Activated naive CD8-positive, alpha-beta T cell treated with anti-CD3 and anti-CD28 coated beads for 36 hours (primary cell): ENCODE measurements around the gene HOXA6. TPM values are rescaled to one million over a fixed set of nuclear protein-coding genes. Genes with fewer than 3 reads are reported as not detected.
A peak's percentile ranks its signal among the peaks of the same experiment; 100 is the strongest.

ENCODE experiments used
- DNase-seq: peaks from one replicate; pipeline ENCODE4 v3.0.0; 2021
- H3K27ac Mint-ChIP-seq: one replicate; pipeline ENCODE4 v1.8.0; 2022; ENCODE audit warnings: mild to moderate bottlenecking, moderate library complexity, mixed read lengths
- H3K27me3 Mint-ChIP-seq: one replicate; pipeline ENCODE4 v1.8.0; 2022; ENCODE audit warnings: mild to moderate bottlenecking, mixed read lengths
- H3K36me3 Mint-ChIP-seq: one replicate; pipeline ENCODE4 v1.8.0; 2021; ENCODE audit warnings: mild to moderate bottlenecking, mixed read lengths
- H3K4me1 Mint-ChIP-seq: one replicate; pipeline ENCODE4 v1.8.0; 2021; ENCODE audit warnings: mixed read lengths
- H3K4me3 Mint-ChIP-seq: one replicate; pipeline ENCODE4 v1.8.0; 2022; ENCODE audit warnings: mild to moderate bottlenecking, moderate library complexity, mixed read lengths
- H3K9me3 Mint-ChIP-seq: one replicate; pipeline ENCODE4 v1.8.0; 2022; ENCODE audit warnings: mixed read lengths
- total RNA-seq, 2 experiments: library from RNA; stranded (reverse); gene quantifications; one replicate each; pipeline ENCODE4 v1.2.3, GENCODE V29; 2021

The HOXA6 gene
- total RNA-seq, 2 experiments from 2014 or later: not detected

- peak; percentile 68 for DNase-seq
Observed at GRCh38 chr7:27179503-27180430, 32.2 kb upstream of the HOXA6 start.

DNA sequence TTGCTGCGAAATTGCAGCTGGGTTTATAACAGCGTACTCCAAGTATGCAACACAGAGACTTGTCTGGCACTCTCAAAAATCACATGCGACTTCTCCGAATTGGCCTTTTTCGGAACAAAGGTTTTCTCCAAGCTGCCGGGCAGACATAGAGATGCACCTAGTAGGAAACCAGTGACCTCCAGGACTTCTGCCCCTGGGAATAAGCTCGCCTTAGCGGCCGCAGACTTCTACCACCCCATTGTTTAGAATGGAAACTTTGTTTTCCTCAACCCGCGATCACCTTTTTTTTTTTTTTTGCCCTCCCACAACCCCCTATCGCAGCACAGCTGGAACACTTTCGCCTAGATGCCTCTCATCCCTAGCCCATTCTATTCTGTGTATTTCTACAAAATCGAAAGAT lies 31.5 kb upstream of the HOXA6 start:
- peaks cover 5% of the 10 kb centered on the region for H3K4me1 Mint-ChIP-seq
- peaks cover 88% of the 10 kb centered on the region for H3K27me3 Mint-ChIP-seq
- peaks cover 2% of the 10 kb centered on the region for H3K36me3 Mint-ChIP-seq
- no peak for DNase-seq
- no peak overlapping the region for H3K4me3 Mint-ChIP-seq
- H3K27ac Mint-ChIP-seq: no peak overlapping the region
- H3K9me3 Mint-ChIP-seq: no peaks in the 10 kb centered on the region

More at GRCh38 chr7:27179503-27180430, 32.2 kb upstream of the HOXA6 start:
- Mint-ChIP-seq H3K4me3 (peak overlapping the region; percentile 58), H3K9me3 (no peaks in the 10 kb centered on the region), H3K27me3 (peaks cover 88% of the 10 kb centered on the region), H3K36me3 (peaks cover 2% of the 10 kb centered on the region), H3K4me1 (peaks cover 7% of the 10 kb centered on the region), H3K27ac (no peak overlapping the region)

GRCh38 chr7:27178366-27178765 lies 30.8 kb upstream of the HOXA6 start:
- peaks cover 5% of the 10 kb centered on the region for H3K4me1 Mint-ChIP-seq
- peaks cover 83% of the 10 kb centered on the region for H3K27me3 Mint-ChIP-seq
- H3K36me3 Mint-ChIP-seq: peaks cover 2% of the 10 kb centered on the region
- no peak overlapping the region for H3K27ac Mint-ChIP-seq
- no peak for DNase-seq
- no peaks in the 10 kb centered on the region for H3K9me3 Mint-ChIP-seq
- no peak overlapping the region for H3K4me3 Mint-ChIP-seq

GRCh38 chr7:27177795-27178320 lies 30.3 kb upstream of the HOXA6 start:
- peaks cover 79% of the 10 kb centered on the region for H3K27me3 Mint-ChIP-seq
- no peak overlapping the region for H3K4me3 Mint-ChIP-seq
- H3K36me3 Mint-ChIP-seq: peaks cover 2% of the 10 kb centered on the region
- no peak overlapping the region for H3K27ac Mint-ChIP-seq
- DNase-seq: no peak
- no peaks in the 10 kb centered on the region for H3K9me3 Mint-ChIP-seq
- H3K4me1 Mint-ChIP-seq: peaks cover 5% of the 10 kb centered on the region

- DNase-seq: no peak
- Mint-ChIP-seq H3K4me3 (no peak overlapping the region), H3K4me1 (peaks cover 7% of the 10 kb centered on the region), H3K9me3 (no peaks in the 10 kb centered on the region), H3K27me3 (peaks cover 78% of the 10 kb centered on the region), H3K36me3 (peaks cover 2% of the 10 kb centered on the region), H3K27ac (no peak overlapping the region)
Observed at GRCh38 chr7:27176962-27177794, 29.6 kb upstream of the HOXA6 start.

GRCh38 chr7:27176524-27176845 lies 28.9 kb upstream of the HOXA6 start:
- H3K4me1 Mint-ChIP-seq: peaks cover 12% of the 10 kb centered on the region
- no peak for DNase-seq
- H3K36me3 Mint-ChIP-seq: peaks cover 2% of the 10 kb centered on the region
- H3K27me3 Mint-ChIP-seq: peaks cover 79% of the 10 kb centered on the region
- H3K9me3 Mint-ChIP-seq: no peaks in the 10 kb centered on the region
- H3K4me3 Mint-ChIP-seq: no peak overlapping the region
- no peak overlapping the region for H3K27ac Mint-ChIP-seq

- Mint-ChIP-seq H3K4me3 (no peak overlapping the region), H3K9me3 (no peaks in the 10 kb centered on the region)
Observed at GRCh38 chr7:27175626-27176523, 28.3 kb upstream of the HOXA6 start.

GRCh38 chr7:27174874-27175625 lies 27.5 kb upstream of the HOXA6 start:
- no peak for DNase-seq
- Mint-ChIP-seq H3K4me1 (peaks cover 16% of the 10 kb centered on the region), H3K36me3 (peaks cover 2% of the 10 kb centered on the region), H3K27me3 (peaks cover 83% of the 10 kb centered on the region), H3K9me3 (no peaks in the 10 kb centered on the region), H3K27ac (no peak overlapping the region), H3K4me3 (no peak overlapping the region)

More at GRCh38 chr7:27175626-27176523, 28.3 kb upstream of the HOXA6 start:
- peaks cover 2% of the 10 kb centered on the region for H3K36me3 Mint-ChIP-seq
- no peak overlapping the region for H3K27ac Mint-ChIP-seq
- H3K4me1 Mint-ChIP-seq: peaks cover 13% of the 10 kb centered on the region
- peaks cover 79% of the 10 kb centered on the region for H3K27me3 Mint-ChIP-seq
- no peak for DNase-seq

GRCh38 chr7:27173956-27174873 lies 26.6 kb upstream of the HOXA6 start, which contains the start of gene HOXA10:
Gene HOXA10, minus strand, starts transcription at chr7:27174320. Its CDS starts 14 bp downstream, at chr7:27174306.
- no peaks in the 10 kb centered on the region for H3K9me3 Mint-ChIP-seq
- no peak for DNase-seq
- no peak within 1 kb of the TSS for H3K27ac Mint-ChIP-seq
- H3K4me3 Mint-ChIP-seq: peak within 1 kb of the TSS; percentile 25
- no peaks in the 10 kb centered on the region for H3K36me3 Mint-ChIP-seq
- H3K4me1 Mint-ChIP-seq: peaks cover 12% of the 10 kb centered on the region
- H3K27me3 Mint-ChIP-seq: peaks cover 82% of the 10 kb centered on the region

DNA sequence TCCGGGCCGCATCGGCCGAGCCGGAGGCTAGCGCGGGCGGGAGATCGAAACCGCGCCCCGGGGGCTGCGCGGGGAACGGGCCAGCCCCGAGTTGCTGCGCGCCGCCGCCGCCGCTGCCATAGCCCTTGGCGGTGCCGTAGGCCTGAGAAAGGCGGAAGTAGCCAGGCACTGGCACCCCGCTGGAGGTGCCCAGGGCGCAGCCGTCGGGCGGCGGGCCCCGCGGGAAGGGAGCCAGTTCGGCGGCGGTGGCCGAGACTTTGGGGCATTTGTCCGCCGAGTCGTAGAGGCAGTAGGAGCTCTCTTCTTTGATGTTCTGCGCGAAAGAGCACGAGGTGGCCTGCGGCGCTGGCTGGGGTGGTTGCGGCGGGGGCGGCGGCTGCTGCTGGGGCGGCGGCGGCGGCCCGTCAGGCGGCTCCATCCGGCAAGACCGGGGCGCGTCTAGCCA lies 26.0 kb upstream of the HOXA6 start:
- no peak overlapping the region for H3K4me3 Mint-ChIP-seq
- peaks cover 82% of the 10 kb centered on the region for H3K27me3 Mint-ChIP-seq
- H3K27ac Mint-ChIP-seq: no peak overlapping the region
- H3K36me3 Mint-ChIP-seq: no peaks in the 10 kb centered on the region
- DNase-seq: no peak
- H3K4me1 Mint-ChIP-seq: peaks cover 15% of the 10 kb centered on the region
- no peaks in the 10 kb centered on the region for H3K9me3 Mint-ChIP-seq

- Mint-ChIP-seq H3K9me3 (no peaks in the 10 kb centered on the region), H3K36me3 (no peaks in the 10 kb centered on the region), H3K27me3 (peaks cover 82% of the 10 kb centered on the region), H3K4me1 (peaks cover 16% of the 10 kb centered on the region), H3K27ac (no peak overlapping the region), H3K4me3 (peak overlapping the region; percentile 14)
- DNase-seq: no peak
Observed at GRCh38 chr7:27172823-27173510, 25.4 kb upstream of the HOXA6 start.

DNA sequence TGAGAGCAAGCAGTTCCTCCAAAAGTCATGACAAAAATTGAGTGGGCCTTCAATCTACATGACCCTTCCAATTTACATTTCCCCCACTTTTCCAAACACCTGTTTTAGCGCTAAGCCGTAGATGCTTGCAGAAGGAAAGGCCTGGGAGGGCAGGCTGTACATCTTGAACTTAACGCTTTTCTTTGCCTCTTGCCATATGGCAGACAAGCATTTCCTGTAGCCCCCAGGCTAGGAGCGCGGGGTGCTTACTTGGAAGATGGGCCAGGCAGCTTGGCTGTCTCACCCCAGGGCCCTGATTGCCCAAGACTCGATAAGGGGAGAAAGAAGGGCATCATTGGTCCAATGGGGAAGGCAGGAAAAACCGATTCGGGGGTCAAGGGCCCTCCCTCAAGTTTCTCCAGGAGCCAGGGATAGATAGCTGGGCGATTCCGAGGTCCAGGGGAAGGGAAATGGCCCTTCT lies 24.8 kb upstream of the HOXA6 start:
- DNase-seq: no peak
- Mint-ChIP-seq H3K4me3 (no peak overlapping the region), H3K9me3 (no peaks in the 10 kb centered on the region), H3K36me3 (no peaks in the 10 kb centered on the region), H3K27me3 (peaks cover 82% of the 10 kb centered on the region), H3K4me1 (peaks cover 16% of the 10 kb centered on the region), H3K27ac (no peak overlapping the region)
